HPDE6-E6E7 (cell line): Measurements from ENCODE around the gene PLAC8.
"Not testable (repeated sequence)": the region's sequence is repeated elsewhere in the genome, so short reads cannot be mapped to it uniquely, and the experiment has no call there.

Experiments used
- DNase-seq: peaks from one replicate; pipeline ENCODE4 v3.0.0; 2011; ENCODE audit warnings: missing footprints; ENCODE audit errors: extremely low spot score

The PLAC8 gene

DNA sequence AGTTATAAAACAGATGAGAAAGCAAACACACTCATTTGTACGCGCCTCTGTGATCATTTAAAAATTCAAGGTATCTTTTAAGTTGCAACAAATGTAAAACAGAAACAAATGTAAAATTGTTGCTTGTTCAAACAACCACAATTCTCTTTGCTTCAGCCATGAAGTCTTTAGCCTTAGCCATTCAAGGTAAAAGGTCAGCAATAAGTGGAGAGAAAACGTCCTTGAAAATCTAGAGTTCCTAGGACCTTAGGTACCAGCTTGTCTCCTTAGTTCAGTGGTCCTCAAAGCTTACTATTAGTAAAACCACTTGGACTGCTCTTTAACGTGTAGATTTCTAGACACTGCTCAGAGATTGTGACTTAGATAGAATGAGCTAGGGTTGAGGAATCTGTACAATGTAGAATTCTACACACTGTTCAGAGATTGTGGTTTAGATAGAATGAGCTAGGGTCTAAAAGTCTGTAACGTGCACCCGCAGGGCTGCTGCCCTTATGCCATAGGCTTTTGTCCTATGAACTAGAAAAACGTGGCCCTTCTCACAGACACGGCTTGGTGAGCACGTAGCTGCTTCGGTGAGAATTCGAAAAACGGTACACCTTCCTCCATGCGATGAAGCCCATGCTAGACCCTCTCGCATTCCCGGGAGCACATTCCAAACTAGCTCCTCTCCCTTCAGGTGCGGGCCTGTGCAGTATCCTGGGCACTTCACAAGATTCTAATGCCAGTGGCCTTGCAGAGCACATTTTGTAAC is 1.7 kb downstream of the PLAC8 start:
- no peak for DNase-seq

DNA sequence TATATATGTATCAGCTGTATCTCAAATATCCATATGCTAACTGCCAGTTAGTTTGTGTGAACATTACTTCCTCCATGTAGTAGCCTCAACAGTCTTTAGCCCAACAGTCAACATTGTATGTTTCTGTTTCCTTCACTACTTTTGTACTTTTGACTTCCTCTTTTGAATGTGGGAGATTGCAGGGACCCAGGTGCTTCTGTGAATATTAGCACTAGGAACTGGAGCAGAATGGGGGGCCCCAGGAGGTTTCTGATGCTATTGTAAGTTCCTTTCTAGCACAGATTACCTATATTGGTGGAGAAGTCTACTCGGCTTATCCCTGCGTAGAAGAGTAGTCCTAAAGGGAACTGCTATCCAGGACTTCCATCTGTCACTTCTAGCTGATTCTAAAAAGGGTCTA is 2.3 kb downstream of the PLAC8 start:
- DNase-seq: no peak

DNA sequence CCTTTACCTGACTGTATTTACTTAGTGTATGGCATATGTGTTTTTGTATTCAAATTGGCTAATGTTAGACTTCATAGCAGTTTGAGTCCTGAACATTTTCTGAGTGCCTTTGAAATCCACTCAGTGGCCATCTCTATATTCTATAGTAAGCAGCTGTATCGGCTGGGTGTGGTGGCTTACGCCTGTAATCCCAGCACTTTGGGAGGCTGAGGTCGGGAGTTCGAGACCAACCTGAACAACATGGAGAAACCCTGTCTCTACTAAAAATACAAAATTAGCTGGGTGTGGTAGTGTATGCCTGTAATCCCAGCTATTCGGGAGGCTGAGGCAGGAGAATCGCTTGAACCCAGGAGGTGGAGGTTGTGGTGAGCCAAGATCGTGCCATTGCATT is 2.8 kb downstream of the PLAC8 start:
- DNase-seq: not testable (repeated sequence)

DNA sequence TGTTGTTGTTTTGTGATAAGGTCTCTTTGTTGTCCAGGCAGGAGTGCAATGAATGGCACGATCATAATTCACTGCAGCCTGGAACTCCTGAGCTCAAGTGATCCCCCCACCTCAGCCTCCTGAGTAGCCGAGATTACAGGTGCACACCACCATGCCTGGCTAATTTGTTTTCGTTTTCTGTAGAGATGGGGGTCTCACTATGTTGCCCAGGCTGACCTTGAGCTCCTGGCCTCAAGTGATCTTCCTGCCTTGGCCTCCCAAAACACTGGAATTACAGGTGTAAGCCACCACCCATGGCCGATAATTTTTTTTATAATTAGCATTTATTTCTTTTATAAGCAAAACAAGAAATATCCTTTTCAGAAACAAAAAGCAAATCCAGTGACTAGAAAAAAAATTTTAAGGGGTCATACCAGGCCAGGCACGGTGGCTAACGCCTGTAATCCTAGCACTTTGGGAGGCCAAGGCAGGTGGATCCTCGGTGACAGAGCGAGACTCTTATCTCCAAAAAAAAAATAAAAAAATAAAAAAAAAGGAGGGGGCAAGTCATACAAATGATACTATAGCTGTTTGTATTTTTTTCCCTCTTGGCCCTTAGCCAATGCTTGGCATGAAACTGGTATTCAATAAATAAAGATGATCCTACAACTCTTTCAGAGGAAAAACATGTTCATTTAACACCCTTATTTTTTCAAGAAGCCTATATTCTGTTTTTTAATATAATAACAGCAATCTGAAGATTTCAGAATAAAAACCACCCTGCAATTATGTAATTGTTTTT is 3.4 kb downstream of the PLAC8 start:
- no peak for DNase-seq

DNA sequence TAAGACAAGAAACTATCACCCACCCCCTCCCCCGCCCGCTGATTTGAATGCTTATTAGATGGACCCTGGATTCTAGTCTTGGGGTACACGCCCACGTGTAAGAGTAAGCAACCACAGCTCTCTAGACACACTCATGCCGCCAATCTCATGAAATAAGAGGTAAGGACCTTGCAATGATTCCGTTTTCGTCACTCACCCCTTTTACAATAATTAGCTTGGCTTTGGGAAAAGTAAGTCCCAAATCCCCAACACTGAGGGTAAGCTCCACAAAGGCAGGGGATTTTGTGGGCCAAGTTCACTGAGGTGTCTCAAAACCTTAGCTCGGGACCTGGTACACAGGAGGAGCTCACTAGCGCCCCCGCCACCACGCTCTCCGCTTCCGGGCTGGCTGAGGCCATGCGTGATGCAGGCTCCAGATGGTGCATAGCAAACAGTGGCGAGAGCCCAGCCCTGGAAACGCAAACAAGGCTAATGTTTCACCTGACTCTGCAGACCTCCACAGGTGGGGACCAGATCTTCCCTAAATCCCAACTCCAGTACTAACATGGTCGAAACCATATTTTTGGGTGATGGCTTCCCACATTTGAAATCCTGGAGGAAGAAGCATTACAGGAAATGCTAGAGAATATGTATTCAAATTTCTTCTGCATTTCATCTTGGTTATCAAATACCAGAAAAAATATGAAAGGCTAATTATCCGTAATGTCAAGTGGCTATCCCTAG is 4.1 kb downstream of the PLAC8 start:
- DNase-seq: peak; percentile 65

DNA sequence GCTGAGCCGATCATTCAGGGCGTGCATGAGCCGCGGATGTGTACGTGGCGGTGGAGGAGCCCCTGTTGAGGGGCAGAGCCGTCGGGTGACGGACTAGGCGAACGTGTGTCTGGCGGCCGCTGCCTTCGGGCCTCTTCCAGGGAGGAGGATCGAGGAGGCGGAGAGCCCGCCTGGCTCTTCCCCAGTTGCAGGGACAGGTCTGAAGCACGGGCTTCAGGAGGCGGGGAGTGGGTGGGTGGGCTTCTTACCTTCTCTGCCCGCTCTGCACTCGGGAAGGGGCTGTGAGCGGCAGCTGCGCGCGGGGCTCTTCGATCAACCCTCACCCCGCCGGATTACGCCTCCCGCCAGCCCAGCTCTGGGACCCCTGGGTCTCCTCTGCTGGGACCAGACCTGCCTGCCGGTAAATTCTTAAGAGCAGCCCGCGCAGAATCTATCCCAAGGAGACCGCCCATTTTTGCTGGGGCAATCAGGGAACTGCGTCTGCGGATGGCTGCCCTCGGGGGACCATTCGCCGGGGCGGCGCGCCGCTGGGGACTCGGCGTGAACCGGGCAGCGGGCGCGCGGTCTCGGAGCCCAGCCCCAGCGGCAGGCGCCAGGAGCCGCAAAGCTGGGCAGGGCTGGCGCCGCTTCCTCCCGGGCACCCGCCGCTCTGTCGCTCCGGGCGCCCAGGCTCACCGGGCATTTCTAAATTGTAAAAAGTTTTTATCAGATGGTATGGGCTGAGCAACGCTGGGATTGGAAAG is 4.9 kb downstream of the PLAC8 start:
- peak; percentile 23 for DNase-seq

DNA sequence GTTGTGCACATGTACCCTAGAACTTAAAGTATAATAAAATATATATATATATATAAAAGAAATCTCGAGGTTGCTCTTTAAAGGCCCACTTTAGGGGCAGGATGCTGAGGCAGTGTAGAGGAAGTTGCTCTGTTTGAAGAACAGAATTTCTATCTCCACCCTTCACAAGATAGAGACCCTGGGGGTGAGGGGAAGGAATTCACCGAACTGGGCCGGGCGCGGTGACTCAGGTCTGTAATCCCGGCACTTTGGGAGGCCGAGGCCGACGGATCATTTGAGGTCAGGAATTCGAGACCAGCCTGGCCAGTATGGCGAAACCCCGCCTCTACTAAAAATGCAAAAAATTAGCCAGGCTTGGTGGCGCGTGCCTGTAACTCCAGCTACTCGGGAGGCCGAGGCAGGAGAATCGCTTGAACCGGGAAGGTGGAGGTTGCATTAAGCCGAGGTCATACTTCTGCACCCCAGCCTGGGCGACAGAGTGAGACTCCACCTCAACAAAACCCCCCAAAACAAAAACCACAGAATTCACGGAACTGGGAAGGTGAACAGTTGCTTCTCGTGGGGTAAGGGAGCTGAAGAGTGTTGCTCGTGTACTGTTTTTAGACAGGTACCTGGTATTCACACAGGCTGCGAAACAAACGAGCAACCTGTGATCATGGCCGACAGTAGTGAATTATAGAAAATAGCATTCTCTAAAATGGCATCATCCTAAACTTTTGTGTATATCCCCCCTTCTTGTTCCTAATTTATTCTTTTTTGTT is 6.2 kb downstream of the PLAC8 start:
- DNase-seq: no peak

DNA sequence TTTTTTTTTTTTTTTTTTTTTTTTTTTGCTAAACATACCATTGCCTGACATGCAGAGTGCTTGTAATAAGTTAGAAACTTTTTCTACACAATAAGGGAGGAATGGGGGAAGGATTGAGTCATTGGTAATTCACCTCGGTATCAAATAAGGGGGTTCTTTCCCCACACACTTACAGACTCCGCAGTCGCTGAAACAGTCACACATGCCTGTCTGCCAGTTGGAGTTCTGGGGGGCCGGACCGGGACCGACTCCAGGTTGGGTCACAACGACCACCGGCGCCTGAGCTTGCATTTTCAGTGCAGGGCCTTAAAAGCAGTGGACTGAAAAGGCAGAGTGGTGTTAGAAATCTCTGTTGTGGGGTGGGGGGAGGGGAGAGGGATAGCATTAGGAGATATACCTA is 6.9 kb downstream of the PLAC8 start:
- no peak for DNase-seq

DNA sequence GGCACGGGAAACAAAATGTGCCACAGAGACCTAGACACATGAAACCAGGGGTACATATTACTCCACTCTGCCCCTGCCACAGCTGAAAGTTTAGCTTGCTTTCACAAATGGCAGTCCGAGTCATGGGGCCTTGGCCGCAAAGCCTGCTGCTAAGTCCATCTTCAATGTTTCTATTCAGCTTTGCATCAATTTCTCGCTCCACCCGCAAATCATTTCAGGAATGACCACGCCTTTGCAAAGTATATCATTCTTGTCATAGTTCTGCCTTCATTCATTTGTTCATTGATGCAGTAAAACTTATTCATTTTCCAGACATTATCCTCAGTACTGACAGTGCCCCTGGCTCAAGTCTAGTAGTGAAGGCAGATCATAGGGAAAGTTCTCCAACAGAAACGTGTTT is 9.5 kb downstream of the PLAC8 start:
- no peak for DNase-seq

DNA sequence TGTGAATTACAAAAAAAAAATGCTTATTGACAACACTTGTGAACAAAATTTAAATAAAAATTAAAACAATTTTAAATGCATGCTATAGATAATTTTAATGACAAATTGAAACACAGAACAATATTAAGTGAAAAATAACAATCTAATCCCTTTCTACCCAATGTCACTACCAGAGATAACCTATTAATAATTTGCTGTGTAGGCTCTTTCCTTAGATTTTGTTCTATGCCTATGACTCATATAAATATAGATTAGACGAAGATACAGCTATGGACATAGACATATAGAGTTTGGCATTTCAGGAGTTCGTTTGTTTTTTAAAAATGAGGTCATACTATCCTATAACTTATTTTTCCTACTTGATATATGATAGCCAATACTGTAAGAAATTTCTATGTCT is 18.1 kb downstream of the PLAC8 start:
- no peak for DNase-seq

DNA sequence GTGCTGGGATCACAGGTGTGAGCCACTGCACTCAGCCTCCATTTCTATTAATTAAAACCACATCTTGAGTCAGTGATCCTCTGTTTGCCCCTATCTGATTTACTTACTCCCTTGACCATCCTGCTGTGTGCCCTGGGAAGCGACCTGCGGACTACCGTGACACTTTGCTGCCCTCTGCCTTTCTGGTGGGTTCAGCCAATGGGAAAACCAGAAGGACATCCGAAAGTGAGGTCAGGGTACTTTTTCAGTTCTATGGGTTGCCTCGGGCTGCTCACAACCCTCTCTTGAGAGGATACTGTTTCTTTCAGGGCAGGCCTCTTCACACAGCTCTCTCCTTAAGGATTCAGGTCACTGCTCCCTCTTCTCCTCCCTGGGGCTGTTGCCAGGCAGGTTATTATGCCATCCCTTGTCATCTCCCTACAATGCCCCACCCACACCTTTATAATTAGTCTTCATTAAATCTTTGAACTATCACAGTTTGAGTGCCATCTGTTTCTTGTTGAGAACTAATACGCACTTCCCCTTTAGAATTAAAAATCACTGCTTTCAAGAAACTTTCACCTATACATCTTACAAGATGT is 21.4 kb downstream of the PLAC8 start:
- no peak for DNase-seq

DNA sequence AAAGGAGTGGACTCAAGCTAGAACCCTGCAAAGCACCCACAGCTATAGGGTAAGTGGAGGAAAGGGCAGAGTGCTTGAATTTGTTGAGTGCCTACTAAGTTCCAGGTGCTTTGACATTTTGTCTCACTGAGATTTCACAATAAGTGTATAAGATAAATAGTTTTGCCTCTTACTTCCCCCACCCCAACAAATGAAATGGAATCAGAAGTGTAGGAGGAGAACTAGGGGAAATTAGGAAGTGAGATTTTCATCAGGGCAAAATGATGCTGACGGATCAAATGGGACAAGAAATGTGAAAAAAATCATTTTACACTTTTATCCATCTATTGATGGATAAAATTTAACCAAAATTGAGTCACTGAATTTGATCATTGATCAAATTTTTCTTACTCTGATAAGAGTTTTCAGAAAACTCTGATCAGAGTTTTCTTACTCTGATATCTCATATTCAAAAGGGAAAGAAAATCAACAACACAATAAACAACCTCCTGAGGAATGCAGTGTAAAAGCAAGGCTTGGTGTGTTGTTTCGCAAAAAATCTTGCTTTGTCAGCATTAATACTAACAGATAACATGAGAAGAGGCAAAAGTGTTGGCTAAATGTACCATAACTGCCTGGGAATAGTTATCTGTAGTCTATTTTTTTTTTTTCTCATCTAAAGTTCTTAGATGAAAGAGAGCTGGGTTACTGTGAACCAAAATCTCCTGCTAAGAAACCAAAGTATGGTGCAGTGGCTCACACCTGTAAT is 24.9 kb downstream of the PLAC8 start:
- DNase-seq: no peak

DNA sequence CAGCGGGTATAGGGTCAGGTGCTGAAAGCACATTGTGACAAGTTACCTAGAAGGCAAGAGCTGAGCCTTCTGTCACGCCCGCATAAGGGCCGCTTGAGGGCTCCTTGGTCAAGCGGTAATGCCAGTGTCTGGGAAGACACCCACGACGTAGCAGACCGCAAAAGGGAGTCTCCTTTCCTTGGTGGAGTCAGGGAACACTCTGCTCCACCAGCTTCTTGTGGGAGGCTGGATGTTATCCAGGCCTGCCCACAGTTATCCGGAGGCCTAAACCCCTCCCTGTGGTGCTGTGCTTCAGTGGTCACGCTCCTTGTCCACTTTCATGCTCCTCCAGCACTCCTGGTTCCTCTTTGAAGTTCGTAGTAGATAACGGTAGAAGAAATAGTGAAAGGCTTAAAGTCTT is 29.6 kb downstream of the PLAC8 start:
- DNase-seq: not testable (repeated sequence)

DNA sequence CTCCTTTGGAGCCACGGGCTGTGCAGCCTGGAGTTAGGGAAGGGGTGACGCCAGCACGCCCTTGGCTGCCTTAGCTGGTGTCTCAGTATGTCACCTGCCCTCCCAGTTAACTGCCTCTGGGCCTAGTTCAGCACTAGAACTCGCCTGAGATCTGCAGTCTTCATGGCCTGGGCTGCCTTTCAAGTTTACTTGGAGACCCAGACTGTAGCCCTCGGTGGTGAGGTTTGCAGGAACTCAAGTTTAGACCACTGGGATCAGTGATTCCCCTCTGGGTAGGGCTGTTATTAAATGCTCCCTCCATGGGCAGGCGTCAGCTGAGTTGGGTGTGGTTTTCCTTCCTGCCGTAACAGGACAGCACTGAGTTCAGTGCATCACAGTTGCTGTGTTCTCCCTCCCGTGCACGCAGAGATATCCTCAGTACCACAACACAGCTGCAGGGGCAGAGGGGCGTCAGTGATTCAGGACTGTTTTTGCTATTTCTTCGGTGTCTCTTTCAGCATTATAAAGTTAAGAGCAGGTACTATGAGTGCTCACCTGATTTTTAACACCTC is 30.5 kb downstream of the PLAC8 start:
- no peak for DNase-seq

DNA sequence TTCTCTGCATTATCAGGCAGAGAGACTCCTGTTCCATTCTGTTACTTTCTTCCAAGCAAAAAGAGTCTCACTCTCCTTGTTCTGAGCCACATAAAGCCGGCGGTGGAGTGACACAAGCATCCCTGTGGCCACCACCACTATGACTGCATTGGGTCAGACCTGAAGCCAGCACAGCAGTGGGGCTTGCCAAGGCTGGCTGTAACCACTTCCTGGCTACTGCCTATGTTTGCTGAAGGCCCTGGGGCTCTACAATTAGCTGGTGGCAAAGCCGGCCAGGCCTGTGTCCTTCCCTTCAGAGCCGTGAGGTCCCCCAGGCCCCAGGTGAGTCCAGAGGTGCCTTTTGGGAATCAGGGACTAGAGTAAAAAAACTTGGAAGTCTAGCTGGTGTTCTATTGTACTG is 31.8 kb downstream of the PLAC8 start:
- no peak for DNase-seq

DNA sequence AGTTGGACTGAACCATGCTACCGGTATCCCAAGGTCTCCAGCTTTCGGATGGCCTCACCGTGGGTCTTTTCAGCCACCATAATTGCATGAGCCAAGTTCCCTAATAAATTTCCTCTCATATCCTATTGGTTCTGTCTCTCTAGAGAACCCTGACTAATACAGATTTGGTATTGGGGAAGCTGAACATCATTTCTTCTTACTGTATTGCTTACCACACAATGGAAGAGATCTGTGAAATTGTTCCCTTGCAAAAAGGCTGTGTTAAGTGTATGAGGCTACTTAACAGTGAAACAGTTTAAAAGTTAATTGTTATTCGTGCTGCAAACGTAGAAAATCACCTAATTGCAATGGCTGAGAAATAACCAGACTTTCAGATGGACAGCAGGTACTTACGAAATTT is 34.0 kb downstream of the PLAC8 start:
- DNase-seq: no peak

DNA sequence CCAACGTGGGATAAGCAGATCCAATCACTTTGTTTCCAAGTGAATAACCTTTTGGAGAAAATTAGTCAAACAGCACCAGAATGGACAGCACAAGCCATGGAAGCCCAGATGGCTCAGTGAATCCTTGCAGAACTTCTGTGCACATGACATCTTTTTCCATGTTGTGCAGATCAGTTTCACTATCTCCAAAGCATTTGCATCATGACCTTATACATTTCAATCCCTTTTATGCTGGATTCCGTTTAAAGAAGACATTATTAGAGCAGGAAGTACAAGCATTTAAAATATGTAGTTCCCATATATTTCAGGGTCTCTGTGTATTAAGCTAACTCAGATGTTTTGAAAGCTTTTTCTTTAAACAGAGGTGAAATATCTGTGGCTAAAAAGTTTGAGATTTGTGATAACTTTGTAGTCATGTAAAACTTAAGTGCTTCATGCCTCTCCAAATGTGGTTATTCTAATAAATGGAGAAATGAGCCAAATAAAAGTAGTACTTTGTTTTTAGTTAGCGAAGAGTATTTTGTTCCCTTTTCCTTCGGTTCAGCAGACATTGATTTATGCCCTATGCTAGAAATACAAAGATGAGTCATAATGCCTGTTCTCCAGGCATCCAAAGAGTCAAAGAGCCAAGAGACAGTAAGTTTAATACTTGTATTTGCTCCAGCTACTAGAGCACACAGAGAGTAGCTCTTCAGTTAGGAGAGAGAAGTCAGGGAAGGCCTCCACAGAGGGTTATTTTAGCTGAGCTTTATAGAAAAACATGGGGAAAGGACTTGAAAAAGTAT is 39.0 kb downstream of the PLAC8 start:
- no peak for DNase-seq

DNA sequence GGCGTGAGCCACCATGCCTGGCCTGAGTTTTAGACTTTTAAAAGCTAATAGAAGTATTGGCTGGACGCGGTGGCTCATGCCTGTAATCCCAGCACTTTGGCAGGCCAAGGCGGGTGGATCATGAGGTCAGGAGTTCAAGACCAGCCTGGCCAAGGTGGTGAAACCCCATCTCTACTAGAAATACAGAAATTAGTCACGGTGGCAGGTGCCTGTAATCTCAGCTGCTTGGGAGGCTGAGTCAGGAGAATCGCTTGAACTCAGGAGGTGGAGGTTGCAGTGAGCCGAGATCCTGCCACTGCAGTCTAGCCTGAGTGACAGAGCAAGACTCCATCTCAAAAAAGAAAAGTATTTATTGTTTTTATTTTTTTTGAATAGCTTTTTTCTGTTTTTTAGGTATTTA is 39.7 kb downstream of the PLAC8 start:
- not testable (repeated sequence) for DNase-seq

DNA sequence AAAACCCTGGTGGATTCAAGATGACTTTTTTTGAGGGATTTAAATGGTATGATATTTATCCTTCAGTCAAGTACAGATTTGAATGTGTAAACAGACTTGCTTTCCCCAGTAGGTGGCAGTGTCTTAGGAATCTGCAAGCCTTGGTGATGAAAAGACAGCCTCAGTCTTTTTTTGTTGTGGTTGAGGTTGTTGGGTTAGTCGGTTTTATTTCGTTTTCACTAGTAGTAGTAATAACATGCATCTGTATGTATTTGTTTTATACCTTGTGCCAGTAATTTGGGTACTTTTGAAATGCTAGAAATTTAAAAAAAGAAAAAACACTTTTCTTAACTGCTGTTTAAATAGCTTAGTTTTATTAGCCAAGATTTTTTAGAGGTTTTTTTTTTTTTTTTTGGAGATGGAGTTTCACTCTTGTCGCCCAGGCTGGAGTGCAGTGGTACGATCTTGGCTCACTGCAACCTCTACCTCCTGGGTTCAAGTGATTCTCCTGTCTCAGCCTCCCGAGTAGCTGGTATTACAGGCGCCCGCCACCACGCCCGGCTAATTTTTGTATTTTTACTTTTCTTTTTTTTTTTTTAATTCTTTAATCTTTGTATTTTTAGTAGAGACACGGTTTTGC is 40.3 kb downstream of the PLAC8 start:
- DNase-seq: peak; percentile 39
